Measurements from ENCODE around the gene ZFX.
A peak's percentile ranks its signal among the peaks of the same experiment; 100 is the strongest.

ZFX gene

DNA sequence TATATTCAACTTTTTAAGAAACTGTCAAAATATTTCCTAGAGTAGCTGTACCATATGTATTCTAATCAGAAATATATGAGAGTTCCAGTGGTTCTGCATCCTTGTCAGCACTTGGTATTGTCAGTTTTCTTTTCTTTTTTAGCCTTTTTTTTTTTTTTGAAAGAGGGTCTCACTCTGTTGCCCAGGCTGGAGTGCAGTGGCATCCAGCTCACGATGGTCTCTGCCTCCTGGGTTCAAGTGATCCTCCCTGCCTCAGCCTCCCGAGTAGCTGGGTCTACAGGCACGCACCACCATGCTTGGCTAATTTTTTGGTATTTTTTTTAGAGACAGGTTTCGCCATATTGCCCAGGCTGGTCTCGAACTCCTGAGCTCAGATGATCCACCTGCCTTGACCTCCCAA lies 79.1 kb downstream of the ZFX start:
- DNase-seq (ENCODE audit: low read depth) = no peak
- no peak overlapping the region for H3K4me3 ChIP-seq (ENCODE audit: low read depth, low read length)

DNA sequence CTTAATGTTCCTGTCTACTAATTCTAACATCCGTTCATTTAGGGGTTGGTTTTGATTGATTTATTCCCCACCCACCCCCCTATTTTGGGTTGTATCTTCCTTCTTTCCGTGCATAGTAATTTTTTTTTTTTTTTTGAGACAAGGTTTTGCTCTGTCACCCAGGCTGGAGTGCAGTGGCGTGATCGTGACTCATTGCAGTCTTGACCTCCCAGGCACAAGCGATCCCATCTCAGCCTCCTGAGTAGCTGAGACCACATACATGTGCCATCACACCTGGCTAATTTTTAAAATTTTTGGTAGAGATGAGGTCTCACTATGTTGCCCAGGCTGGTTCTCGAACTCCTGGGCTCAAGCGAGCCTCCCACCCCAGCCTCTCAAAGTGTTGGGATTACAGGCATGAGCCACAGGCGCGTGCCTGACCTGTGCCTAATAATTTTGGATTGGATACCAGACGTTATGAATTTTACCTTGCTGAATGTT lies 79.9 kb downstream of the ZFX start:
- no peak overlapping the region for H3K4me3 ChIP-seq (ENCODE audit: low read depth, low read length)
- no peak for DNase-seq (ENCODE audit: low read depth)

DNA sequence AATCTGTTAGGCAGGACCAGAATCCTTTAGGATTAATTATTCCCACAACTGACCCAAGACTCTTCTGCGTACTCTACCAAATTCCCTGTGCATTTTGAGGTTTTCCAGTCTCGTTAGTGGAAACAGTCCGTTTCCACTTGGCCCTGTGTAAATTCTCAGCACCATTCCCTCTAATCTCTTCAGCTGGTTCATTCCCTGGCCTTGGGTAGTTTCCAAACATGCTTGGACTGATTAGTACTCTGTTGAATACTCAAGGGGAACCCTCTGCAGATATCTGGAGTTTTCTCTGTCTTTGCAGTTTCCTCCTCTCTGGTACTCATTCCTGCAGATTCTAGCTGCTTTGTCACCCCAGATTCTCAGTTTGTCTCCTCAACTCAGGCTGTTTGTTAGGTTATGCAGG lies 80.4 kb downstream of the ZFX start:
- H3K4me3 ChIP-seq (ENCODE audit: low read depth, low read length) = no peak overlapping the region
- peak; percentile 14 for DNase-seq (ENCODE audit: low read depth)

DNA sequence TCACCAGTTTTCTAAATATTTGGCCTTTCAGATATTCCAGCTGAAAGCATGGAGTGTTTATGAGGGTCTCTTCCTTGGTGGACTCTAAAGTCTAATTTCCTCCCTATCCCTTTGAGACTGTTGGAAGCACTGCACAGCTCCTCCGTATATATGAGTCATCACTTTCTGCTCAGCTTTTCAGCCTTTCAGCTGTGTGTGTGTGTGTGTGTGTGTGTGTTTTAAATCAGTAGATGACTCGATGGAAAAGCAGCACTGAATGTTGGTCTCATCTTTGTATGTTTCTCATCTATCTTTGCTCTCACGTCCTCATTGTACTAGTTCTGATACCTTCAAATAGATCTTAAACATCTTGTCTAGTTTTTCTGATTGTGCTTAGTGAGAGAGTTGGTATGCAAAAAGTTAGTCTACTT lies 81.6 kb downstream of the ZFX start:
- no peak overlapping the region for H3K4me3 ChIP-seq (ENCODE audit: low read depth, low read length)
- DNase-seq (ENCODE audit: low read depth) = peak; percentile 79

DNA sequence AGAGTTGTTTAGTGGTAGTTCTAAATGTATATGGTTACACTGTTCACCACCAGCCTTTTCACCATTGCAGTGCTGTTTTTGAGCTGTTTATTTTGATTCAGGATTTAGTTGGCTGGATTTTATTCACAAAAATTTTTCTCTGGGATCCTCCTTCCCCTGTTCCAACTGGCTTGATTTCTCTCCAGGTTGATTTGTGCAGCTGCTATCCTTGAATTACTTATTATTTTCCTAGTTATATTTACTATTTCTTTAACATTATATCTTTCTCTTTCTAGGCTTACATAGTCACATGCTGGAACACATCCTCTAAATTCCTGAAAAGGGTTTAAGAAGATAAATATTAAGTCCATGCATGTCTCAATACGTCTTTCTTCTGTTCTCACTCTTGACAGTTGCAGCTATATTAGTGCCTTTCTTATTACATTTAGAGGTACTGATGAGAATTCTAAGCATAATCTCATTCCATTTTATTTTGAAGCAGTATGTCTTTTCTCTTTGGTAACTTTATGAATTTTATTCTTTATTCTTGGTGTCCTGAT lies 82.2 kb downstream of the ZFX start:
- no peak overlapping the region for H3K4me3 ChIP-seq (ENCODE audit: low read depth, low read length)
- DNase-seq (ENCODE audit: low read depth) = no peak

DNA sequence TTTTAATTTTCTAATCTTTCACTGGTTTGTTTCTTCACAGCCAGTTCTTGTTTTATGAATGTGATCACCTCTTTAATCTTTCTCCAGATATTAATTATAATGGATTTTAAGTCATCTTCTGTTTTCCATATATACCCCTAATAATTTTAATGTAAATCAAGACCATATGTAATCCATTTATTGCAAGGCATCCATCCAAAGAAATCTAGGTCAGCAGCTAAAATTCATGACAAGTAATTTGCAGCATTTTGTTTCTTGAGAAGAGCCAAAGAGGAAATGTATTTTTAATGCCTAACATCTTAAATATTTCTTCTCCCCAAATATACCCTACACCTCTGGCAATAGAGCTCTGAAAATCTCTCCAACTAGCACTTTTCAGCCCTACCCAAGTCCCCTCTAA lies 83.3 kb downstream of the ZFX start:
- H3K4me3 ChIP-seq (ENCODE audit: low read depth, low read length) = no peak overlapping the region
- DNase-seq (ENCODE audit: low read depth) = no peak

DNA sequence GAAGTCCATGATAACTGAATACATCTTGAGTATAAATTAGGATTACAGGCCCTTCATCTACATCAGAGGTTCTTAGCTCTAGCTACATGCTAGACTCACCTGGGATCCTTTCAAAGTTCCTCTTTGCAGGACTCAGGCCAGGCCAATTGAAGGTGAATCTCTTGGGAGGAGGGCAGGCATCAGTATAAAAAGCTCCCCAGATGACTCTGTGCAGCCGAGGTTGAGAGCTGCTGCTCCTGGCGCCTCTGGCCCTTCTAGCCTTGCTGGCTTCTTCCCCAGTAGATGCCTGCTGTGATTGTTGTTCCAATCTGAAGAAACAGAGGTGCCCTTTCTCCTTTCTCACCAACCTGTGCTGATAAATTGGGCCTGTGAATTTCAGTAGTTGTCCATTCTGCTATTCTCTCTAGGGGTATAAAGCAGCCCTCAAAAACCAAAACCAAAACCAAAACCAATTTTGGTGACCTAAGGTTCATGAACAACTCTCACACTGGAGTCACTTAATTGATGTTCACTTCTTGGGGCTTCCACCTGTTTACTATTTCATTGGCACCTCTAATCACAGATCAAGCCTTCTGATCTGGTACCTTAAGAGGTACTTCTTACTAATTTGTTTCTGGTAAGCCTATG lies 85.7 kb downstream of the ZFX start:
- no peak for DNase-seq (ENCODE audit: low read depth)
- no peak overlapping the region for H3K4me3 ChIP-seq (ENCODE audit: low read depth, low read length)

DNA sequence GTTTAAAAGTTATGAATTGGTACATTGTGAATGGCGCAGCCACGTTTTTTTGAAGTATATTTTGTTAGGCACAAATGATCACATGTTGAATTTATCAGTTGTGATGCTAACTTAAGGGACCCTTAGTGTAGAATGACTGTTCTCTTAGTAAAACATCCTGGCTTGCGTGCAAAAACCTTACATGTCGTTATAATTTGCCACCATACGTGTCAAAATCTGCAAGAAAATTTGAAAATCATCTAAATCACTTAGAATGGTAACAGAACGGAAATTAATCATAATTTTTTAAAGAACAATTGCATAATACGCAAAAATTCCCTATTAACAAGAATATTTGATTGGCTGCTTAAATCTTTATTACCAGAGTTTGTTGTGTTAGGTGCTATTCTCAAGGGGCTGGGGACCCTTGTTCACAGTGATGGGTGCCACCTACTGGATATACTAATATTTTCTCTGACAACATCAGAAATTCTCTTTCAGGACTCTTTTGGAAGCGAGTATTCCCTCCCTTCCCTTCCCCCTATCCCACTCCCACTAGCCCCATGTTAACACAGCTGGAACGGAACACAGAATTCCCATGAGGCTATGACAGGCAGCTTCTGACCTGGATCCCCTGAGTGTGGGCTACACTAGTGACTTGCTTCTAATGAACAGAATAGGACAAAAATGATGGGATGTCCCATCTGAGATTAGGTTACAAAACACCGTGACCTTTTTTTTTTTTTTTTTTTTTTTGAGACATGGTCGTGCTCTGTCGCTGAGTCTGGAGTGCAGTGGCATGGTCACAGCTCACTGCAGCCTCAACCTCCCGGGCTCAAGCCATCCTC lies 92.5 kb downstream of the ZFX start:
- no peak overlapping the region for H3K4me3 ChIP-seq (ENCODE audit: low read depth, low read length)
- no peak for DNase-seq (ENCODE audit: low read depth)

DNA sequence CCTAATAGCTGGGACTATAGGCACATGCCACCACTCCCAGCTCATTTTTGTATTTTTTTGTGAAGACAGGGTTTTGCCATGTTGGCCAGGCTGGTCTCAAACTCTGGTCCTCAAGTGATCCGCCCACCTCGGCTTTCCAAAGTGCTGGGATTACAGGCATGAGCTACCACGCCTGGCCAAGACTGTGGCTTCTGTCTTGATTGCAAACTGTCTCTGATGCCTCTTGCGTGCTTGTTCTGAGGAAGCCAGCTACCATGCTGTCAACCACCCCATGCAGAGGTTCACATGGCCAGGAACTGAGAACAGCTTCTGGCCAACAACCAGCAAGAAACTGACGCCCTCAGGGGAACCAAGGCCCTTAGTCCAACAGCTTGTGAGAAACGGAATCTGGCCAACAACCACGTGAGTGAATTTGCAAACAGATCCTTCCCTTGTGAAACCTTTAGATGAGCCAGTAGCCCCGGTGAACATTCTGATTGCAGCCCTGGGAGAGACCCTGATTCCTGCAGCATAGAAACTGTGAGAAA lies 93.2 kb downstream of the ZFX start:
- no peak overlapping the region for H3K4me3 ChIP-seq (ENCODE audit: low read depth, low read length)
- peak; percentile 93 for DNase-seq (ENCODE audit: low read depth)

DNA sequence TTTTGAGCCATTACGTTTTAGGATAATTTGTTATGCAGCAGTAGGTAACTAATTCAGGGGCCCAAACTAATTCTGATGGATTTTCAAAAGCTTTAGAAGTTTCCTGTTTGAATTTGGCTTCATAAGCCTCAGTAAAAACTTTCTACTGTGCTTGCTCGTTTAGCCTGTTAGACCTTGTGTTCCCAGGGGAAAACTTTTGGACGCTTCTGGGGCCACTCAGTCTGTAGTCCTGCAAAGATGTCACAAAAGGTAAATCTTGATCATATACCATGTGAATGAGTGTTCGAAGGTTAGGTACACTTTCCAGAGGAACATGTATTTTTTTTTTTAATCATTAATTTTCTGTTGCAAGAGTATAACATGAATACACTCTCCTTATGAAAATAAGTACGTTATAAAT lies 93.7 kb downstream of the ZFX start:
- H3K4me3 ChIP-seq (ENCODE audit: low read depth, low read length) = no peak overlapping the region
- DNase-seq (ENCODE audit: low read depth) = no peak

DNA sequence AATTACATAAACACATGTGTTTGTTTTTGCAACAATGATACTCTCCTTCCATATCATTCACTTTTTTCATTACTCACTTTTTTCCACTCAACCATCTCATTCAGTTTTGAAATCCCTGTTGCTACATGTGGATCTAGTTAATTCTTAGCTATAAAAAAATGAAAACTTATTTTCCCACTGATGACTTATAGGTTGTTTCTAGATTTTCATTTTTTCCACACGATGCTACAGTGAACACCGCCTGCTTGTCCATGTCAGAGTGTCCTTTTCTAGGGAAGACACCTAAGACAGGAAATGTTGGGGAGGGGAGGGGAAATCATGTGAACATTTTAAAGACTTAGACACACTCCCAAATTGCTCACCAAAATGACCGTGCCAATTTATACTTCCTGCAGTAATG lies 94.2 kb downstream of the ZFX start:
- DNase-seq (ENCODE audit: low read depth) = no peak
- H3K4me3 ChIP-seq (ENCODE audit: low read depth, low read length) = no peak overlapping the region

DNA sequence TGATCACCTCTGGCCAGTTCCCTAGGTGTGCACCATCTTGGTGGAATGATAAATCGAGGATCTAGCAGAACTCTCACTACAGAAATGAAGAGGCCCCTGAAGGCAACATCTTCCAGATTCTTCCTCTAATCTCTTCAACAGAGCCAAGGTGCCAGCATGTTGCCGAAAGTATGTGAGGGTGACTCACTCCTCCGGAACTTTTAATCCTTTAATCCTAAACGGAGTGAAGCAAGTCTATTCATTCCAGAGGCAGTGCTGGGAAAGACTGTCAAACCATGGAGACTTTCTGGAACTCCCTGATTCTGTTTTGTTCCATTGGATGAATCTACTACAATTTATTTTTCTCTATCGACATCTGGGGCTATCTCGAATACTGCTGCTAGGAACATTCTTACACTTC lies 95.7 kb downstream of the ZFX start:
- DNase-seq (ENCODE audit: low read depth) = no peak

DNA sequence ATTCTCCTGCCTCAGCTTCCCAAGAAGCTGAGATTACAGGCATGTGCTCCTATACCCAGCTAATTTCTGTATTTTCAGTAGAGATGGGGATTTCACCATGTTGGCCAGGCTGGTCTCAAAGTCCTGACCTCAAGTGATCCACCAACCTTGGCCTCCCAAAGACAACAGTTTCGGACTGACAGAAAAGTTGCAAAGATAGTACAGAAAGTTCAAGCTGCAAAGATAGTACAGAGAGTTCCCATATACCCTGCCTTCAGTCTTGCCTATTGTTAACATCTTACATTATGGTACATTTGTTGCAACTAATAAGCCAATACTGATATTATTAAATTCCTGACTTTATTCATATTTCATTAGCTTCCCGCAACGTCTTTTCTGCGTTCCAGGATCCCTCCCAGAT lies 98.5 kb downstream of the ZFX start:
- H3K4me3 ChIP-seq (ENCODE audit: low read depth, low read length) = no peak overlapping the region
- DNase-seq (ENCODE audit: low read depth) = no peak

More for the DNA sequence above, 95.7 kb downstream of the ZFX start:
- H3K4me3 ChIP-seq (ENCODE audit: low read depth, low read length) = no peak overlapping the region

DNA sequence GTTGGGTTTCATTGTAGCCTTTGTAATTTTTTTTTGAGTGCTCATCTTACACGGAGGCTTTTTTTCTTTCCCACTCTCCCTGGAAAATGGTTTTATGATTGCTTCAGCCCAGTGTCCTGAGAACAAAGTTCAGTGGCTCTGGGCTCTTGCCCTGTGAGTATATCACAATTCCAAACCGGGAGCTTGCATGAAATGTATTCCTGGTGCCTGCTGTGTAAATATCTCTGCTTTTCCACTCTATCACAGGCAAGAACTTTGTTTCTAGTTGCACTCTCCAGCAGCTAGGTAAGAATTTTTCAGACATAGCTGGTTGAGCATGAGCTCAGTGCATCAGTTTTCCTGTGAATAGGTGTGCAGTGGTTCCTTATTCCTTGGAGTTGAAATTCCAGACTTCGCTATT lies 103.5 kb downstream of the ZFX start:
- no peak for DNase-seq (ENCODE audit: low read depth)
- no peak overlapping the region for H3K4me3 ChIP-seq (ENCODE audit: low read depth, low read length)

DNA sequence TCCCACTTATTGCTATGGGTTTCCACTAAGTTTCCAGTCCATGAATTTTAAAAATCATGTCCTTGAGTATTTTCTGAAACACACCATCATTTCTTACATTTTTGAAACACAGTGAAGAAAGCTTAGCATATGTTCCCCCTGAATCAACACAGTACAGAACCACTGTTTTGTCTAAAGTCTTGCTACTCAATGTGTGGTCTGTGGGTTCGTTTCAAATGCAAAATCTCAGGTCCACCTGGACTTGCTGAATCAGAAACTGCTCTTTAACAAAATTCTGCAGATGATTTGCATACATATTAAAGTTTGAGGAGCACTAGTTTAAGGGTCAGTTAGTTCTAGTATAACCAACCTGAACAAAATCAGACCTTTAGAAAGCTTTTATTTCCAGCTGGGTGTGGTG lies 103.9 kb downstream of the ZFX start:
- no peak overlapping the region for H3K4me3 ChIP-seq (ENCODE audit: low read depth, low read length)
- no peak for DNase-seq (ENCODE audit: low read depth)

DNA sequence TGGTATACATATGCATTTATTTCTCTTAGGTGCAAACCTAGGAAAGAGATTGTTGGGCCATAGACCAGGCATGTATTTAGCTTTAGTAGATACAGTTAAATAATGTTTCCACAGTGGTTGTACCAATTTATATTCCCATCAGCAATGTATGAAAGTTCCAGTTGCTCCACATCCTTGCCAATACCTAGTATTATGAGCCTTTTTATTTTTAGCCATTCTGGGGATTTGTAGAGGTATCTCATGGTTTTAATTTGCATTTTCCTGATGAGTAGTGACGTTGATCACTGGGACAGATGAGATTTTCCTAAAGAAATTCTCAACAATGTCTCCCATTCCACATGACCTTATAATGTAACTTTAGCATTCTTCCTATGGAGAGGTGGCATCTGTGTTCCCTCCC lies 107.5 kb downstream of the ZFX start:
- no peak overlapping the region for H3K4me3 ChIP-seq (ENCODE audit: low read depth, low read length)
- DNase-seq (ENCODE audit: low read depth) = no peak

DNA sequence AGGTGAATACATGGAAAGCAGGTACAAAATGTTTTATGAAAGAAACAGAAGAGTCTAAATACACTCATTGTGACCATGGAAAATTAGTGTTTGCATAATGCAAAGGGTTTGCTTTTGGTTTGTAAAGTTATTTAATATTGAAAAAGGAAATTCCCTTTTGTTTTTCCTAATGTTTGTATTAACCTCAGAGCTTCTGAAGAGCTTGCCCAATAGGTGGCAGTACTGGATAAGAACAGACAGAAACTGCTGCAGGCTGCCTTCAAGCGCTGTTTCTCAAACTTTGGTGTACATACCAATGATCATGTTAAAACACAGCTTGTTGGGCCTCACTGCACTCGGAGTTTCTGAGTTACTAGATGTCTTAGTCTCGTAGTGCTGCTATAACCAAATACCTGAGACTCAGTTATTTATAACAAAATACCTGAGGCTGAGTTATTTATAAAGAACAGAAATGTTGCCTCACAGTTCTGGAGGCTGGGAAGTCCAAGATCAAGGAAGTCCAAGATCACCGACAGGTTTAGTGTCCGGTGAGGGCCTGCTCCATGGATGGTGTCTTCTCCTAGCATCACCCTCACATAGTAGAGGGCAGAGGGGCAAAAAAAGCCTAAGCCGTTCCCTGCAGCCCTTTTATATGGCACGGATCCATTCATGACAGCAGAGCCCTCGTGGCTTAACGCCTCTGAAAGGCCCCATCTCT lies 110.2 kb downstream of the ZFX start:
- no peak overlapping the region for H3K4me3 ChIP-seq (ENCODE audit: low read depth, low read length)
- no peak for DNase-seq (ENCODE audit: low read depth)

DNA sequence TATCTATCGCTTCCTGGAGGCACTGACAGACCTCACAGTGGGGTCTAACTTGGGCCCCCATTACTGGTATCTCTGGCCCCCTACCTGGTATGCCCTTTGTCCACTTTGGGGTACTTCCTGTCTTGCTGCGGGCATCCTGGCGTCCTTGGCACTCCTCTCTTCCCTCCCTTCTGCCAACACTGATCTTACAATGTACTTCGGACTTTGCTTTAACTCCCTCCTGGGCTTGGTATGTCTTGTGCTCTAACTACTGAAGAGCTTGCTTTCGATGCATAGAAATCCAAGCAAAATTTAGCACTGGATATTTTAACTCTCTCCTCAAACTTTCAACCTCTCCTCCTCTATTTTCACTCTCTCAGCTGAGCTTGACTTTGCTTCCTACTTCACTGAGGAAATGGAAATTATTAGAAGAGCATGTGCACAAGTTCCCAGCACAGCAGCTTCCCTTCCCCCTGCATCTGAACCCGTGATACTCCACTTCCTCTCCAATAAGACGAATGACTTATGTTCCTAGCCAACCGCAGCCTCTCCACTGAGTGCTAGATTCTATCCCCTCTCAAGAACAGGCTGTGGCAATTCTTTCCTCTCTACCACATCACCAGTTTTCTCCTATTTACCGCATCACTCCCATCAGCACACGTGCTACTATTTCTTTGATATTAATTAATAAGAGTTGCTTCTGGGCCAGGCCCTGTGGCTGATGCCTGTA lies 111.5 kb downstream of the ZFX start:
- H3K4me3 ChIP-seq (ENCODE audit: low read depth, low read length) = no peak overlapping the region
- no peak for DNase-seq (ENCODE audit: low read depth)

DNA sequence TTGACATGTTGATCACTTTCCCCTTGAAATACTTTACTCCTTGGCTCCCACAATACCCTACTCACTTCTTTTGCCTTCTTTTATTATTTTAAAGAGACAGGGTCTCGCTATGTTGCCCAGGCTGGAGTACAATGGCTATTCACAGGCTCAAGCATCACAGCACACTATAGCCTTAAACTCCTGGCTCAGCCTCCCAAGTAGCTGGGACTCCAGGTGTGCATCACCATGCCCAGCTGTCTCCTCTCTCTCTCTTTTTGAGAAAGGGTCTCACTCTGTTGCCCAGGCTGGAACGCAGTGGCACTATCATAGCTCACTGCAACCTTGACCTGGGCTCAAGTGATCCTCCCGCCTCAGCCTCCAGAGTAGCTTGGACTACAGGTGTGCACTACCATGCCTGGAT lies 112.8 kb downstream of the ZFX start:
- no peak overlapping the region for H3K4me3 ChIP-seq (ENCODE audit: low read depth, low read length)
- no peak for DNase-seq (ENCODE audit: low read depth)

Data from skeletal muscle cell (primary cell).